Raji (cell line): ENCODE data around the gene PPP2R5E.

Source experiments
- POLR2A ChIP-seq: IDR thresholded peaks from 2 replicates; pipeline ENCODE4 v1.6.1; 2011; ENCODE audit warnings: low read depth, low read length, control low read depth; ENCODE audit not compliant: insufficient read depth

The PPP2R5E gene

DNA sequence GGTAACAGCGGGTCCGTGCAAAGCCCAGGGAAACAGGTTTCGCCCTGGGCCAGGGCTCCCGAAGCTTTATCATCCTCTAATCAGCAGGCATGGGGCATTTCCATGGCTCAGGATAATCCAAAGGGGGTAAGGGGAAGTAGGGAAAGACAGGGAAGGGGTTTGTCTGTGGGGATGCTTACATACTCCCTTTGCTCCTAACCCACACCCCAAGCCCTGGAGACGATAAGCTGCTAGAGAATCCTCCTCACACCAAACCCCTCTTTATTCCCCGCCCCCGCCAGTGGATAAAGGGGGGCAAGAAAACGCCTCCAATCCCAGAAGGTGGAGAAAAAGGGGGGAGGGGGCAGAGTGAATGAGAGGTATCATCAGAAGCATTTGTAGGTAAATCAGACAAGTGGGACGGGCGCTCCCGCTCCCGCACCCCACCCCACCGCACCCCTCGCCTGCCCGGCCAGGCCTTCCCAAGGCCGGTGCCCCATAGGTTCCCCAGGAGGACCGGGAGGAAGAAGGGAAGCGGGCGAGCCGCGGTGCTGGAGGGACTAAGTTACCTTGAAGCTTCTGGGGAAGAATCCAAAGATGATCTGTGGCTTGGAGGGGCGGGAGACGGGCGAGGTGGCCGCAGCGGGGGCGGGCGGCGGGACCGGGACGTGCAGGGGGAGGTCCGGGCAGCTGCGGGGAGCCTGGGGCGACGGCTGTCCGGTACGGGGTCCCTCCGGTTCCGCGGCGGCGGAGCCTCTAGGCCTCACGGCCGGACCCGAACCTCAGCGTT lies 762 bp downstream of the PPP2R5E start:
- TF ChIP-seq POLR2A = no peak

DNA sequence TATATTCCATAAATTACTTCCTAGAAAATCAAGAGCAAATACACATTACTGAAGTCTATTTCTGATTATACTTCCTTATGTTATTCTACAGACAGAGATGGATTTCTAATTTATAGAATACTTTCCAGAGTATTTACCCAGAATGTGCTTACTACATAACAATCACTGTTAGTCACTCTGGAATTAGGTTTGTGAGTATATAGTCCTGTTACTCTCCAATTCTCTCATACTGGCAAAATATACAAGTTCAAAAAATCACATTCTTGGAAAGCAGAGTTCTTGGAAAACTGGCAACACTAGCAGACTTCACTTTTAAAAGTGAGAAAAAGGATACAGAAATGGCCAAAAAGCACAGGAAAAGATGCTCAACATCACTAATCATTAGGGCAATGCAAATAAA lies 7.3 kb downstream of the PPP2R5E start:
- TF ChIP-seq POLR2A = no peak

DNA sequence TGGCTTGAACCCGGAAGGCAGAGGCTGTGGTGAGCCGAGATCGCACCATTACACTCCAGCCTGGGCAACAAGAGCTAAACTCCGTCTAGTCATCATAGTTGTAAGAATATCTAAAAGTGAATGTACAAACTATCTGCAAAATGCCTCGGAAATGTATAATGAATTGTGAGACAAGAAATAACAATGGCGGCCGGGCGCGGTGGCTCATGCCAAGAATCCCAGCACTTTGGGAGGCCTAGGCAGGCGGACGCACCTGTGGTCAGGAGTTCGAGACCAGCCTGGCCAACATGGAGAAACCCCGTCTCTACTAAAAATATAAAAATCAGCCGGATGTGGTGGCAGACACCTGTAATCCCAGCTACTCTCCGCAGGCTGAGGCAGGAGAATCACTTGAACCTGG lies 9.7 kb downstream of the PPP2R5E start:
- TF ChIP-seq POLR2A = no peak

DNA sequence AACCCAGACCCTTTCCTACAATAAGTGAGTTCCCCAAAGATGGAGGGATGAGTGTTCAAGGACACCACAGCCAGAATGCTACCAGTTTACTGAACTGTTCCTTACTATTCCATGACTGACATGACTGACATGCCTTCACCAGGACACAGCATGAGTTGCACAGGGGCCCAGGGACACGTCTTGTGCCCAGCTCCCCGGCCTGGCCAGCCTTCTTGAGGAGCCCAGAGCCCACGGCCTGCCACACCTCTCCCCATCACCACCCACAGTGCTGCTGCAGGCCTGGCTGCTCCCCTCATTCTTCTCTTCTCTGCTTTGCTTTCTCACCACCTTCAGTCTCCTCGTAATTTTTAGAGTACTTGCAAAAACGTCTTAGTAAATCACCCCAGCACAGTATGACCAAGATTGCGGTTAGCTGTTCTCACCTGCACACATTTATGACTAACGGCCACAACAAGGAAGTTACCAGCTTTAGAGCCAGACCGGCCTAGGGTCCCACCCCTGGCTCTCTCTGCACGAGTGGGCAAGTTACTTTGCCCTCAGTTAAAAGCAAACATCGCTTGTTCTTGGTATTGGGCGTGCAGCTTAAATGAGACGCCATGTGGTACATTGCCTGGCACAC lies 18.5 kb downstream of the PPP2R5E start:
- TF ChIP-seq POLR2A = peak; percentile 66

DNA sequence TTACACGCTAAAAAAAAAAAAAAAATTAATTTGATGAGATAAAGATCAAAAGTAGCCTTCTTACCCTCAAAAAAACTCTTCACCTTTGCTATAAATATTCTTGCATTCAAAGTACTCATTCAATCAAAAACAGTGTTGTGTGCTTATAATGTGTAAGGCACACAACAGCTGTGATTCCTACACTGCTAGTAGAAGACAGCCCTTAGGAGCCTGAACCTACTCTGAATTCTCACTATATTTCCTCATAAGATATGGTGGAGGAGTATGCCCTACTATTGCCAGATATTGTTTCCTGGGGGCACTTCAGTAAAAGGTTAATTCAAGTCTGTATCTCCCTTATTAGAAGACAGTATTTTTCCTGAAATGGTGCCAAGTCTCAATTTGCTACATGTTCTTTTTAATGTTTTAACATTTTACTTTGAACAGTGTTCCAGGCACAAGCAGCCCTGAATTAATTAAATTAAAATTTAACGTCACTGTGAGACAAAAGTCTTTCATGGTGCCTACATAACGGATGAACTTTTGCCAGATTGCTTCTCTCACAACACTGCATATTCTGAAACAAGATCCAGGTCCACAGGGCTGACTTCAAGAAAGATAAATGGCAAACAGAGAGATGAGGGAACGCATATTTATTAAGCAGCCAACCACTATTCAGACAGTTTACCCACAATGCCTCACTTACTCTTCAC lies 19.3 kb downstream of the PPP2R5E start:
- TF ChIP-seq POLR2A = no peak

DNA sequence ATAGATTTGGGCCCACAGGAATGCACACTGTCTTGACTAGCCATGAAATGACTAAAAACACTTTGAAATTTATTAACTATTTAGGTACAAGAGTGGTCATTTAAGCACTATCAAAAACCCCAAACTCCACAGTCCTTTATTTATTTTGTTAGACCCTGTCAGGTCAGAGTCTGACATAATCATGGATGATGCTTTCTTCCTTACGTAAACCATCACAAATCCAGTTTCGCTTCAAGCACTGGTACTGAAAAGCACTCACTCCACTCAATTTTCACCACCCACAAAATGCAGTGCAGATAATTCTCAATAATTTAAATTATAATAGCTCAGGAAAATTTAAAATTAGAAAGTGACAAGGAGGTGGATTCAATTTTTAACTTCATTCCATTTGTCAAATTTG lies 25.8 kb downstream of the PPP2R5E start:
- no peak for TF ChIP-seq POLR2A

DNA sequence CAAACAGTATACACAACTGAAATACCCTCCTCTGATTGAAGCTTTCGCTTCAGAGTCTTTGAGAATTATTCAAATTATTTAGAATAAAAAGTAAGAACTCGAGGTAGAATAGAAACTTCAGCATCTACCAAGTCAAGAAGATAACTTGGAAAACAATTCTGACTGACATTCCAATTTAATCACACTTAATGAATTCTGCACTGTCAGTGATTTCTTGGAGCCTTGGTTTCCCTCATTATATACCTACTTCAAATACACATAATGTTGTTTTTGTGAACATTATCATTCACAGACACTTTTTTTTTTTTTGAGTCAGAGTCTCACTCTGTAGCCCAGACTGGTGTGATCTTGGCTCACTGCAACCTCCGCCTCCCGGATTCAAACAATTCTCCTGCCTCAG lies 27.9 kb downstream of the PPP2R5E start:
- TF ChIP-seq POLR2A = no peak

DNA sequence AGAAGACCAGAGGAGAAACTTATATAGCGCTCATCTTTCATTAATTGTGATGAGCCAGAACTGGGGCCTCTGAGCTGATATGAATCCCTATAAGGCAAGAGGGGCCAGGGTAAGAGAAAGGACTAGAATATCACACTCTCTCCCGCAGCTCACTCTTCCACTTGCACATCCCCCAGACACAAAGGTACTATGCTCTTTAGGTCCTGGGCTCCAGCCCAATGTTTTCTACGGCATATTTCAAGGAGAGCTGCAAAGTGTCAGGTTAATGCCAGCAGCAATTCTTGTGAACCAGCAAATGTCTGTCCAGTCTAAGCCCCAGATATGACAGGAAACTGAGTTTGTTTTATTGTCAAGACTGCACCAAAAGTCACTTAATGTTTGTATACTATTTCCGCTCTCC lies 29.4 kb downstream of the PPP2R5E start:
- no peak for TF ChIP-seq POLR2A

DNA sequence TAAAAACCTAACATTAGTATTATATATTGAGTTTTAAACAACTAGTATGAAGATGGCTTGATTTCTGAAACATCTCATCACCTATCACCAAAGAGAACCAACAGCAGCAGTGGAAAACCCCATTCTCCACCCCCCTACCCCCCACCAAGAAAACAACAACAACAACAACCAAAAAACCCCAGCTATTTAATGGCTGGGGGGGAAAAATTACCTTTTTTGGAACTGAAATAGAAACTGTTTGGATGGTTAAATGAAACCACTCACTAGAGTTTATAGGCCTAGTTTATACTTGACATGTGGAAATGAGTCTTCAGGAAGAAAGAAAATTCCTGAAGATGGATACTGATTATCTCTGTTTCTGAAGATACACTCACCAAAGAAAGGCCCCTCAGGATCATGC lies 30.3 kb downstream of the PPP2R5E start:
- no peak for TF ChIP-seq POLR2A

DNA sequence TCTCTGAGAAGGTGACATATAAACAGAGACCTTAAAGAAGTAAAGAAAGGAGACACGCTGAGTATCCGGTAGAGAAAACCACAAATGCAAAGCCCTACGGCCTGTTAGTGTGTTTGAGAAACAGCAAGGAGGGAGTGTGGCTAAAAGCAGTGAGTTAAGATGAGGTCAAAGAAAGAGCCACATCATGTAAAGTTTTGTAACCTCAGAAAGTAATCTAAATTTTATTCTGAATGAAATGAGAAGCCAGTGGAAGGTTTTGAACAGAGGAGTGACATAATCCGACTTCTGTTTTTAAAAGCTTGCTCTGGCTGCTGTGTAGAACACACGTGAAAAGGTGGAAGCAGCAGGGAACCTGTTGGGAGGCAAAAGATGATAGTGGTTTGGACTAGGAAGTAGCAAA lies 32.6 kb downstream of the PPP2R5E start:
- TF ChIP-seq POLR2A = no peak

DNA sequence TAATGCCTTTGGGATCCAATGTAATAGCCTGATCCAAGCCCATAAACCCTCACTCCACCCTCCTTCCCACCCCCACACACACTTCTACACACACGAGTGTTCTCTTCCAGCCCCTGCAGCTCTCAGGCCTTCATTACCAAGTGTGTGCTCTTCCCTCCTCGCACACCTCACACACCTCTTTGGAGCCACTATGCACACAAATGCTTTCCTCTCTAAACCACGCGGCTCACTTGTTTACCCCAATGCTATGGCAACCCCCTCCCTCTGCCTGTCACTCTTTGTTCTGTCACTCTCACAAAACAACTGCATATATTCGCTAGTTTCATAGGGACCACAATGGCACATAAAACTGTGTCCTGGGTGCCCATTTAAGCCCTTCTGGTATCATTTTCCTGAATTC lies 35.1 kb downstream of the PPP2R5E start:
- no peak for TF ChIP-seq POLR2A

DNA sequence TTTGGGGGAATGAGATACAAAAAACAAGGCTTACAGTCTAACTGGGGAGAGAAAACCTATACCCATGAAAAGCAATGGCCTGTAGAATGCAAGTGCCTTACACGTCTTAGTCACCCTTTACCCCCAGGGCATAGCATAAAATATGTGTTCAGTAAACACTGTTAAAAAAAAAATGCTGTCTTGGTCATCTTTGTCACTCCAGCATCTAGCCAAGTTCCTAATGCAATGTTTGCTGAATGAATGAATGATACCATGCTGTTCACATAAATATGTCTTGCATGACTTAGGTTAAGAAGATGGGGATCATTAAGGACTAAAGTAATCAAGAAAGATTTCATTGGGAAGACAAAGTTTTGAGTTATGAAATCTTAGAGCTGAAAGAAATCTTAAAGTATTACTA lies 38.5 kb downstream of the PPP2R5E start:
- TF ChIP-seq POLR2A = no peak

DNA sequence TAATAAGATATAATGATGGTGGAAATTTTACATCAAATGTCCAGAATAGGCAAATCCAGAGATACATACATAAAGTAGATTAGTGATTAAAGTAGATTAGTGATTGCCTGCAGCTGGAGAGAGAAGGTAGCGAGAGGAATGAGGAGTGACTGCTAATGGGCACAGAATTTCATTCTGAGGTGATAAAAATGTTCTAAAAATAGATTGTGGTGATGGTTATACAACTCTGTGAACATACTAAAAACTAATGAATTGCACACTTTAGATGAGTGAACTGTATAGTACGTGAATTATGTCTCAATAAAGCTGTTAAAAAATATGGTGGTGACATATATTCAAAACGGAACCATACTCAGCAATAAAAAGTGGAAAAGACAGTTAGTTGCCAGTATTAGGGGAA lies 41.7 kb downstream of the PPP2R5E start:
- TF ChIP-seq POLR2A = no peak

DNA sequence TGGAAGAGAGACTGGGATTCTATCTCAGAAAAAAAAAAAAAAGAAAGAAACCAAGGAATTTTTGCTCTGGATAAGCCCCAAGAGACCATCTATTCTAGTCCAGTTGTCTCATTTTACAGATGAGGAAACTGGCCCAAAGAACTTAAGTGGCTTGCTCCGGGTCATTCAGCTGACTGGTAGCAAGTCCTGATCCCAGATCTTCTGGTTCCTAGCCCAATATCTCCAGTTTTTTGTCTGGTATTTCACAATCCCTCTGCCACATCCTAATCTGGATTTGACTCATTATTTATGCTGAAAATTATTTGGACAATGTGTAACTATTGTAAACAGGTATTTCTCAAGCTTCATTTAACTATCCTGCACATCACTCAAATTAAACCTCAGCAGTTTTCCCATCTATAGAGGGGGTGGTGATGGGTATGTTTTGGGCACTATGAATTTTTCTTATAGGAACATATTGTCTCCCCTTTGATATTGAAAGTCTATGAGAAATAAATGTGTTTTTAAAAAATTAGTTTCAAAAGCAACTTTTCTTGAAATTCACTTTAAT lies 43.4 kb downstream of the PPP2R5E start:
- no peak for TF ChIP-seq POLR2A

DNA sequence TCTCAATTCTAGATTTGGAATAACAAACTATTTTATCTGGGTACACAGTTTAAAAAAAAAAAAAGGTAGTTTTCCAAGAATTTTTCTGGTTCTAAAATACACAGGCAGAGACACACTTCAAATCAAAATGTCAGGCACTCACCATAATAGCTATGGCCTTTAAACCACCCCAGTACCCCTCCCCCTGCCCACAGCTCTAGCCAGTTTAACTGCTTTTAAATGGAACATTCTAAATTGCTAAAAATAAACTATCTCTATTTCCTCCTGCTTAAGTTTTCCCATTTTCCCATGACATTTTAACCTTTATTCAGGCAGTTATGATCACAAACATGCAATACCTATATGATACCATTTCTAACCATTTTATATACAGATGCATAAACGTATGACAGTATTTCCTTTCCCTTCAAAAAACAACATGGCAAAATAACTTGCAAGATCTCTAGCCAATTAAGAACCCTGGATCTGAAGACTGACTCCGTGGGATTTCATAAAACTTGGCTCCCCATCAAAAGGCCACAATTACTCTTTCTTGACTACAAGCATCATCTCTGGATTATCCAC lies 46.3 kb downstream of the PPP2R5E start:
- TF ChIP-seq POLR2A = no peak

DNA sequence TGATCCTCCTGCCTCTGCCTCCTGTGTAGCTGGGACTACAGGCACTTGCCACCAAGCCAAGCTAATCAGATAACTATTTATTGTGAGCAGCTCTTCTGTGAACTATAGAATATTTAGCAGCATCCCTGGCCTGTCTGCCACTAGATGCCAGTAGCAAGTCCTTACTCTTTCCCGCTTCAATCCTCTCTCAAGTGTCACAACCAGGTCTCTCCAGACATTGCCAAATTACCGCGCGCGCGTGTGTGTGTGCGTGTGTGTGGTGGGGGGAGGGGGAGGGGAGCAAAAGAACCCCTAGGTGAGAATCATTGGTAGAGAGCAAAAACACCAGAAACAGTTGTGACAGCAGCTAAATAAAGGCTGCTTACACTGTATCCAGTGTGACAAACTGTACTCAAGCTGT lies 49.9 kb downstream of the PPP2R5E start:
- TF ChIP-seq POLR2A = no peak
